GM12878 (cell line): ENCODE measurements around the gene UBC. TPM values are rescaled to one million over a fixed set of nuclear protein-coding genes. Genes with fewer than 3 reads are reported as not detected.
A peak's percentile ranks its signal among the peaks of the same experiment; 100 is the strongest.

Source experiments
- CTCF ChIP-seq, 3 experiments: IDR thresholded peaks in 2 of 3; conservative IDR thresholded peaks in 1 of 3; 2 replicates each; pipeline ENCODE4 v1.5.1; 2011; ENCODE audit warnings: low read depth in 3 of 3, low read length in 3 of 3, mild to moderate bottlenecking in 3 of 3, control low read depth in 2 of 3, moderate library complexity in 2 of 3, inconsistent platforms in 1 of 3, mixed read lengths in 1 of 3; ENCODE audit not compliant: control insufficient read depth in 2 of 3, insufficient read depth in 1 of 3; ENCODE audit errors: extremely low read depth in 1 of 3
- EGR1 ChIP-seq, 2 experiments: IDR thresholded peaks; 1 replicate in 1 of 2; 2 replicates in 1 of 2; pipeline ENCODE4 v1.6.1; 2011 to 2012; ENCODE audit warnings: low read depth in 2 of 2, low read length in 2 of 2, borderline replicate concordance in 1 of 2, mild to moderate bottlenecking in 1 of 2, moderate library complexity in 1 of 2
- JUNB ChIP-seq: IDR thresholded peaks from 2 replicates; pipeline ENCODE4 v1.6.1; 2016; ENCODE audit warnings: antibody characterized with exemption, mild to moderate bottlenecking
- JUND ChIP-seq: IDR thresholded peaks from 2 replicates; pipeline ENCODE4 v1.6.1; 2012; ENCODE audit warnings: low read depth, mild to moderate bottlenecking, low read length, improper control_type of control experiment, moderate library complexity
- MEF2A ChIP-seq: IDR thresholded peaks from 2 replicates; pipeline ENCODE4 v1.6.1; 2011; ENCODE audit warnings: low read depth, mild to moderate bottlenecking, low read length, moderate library complexity; ENCODE audit not compliant: insufficient read depth
- ZZZ3 ChIP-seq: IDR thresholded peaks from 2 replicates; pipeline ENCODE4 v1.6.1; 2011; ENCODE audit warnings: low read depth; ENCODE audit not compliant: control insufficient read depth, insufficient read length
- polyA plus RNA-seq, 11 experiments: library from polyadenylated mRNA; depleted of rRNA in 4 of 11; unstranded in 6 of 11; stranded (reverse) in 5 of 11; fragments of >200 nt; fragmentation: Nextera tagmentation in 4 of 11; fragmentation: Illumina TruSeq in 1 of 11; extraction: Ambion mirVana in 4 of 11; extraction: Trizol in 1 of 11; gene quantifications; 1 replicate in 1 of 11; 2 replicates in 10 of 11; pipeline versions ENCODE4 v1.2.1 to v1.2.3, GENCODE V29; 2011 to 2016; ENCODE audit warnings: inconsistent platforms in 2 of 11, missing spikeins in 2 of 11, low read depth in 1 of 11
- total RNA-seq, 4 experiments: library from RNA; depleted of rRNA in 3 of 4; stranded (reverse); fragments of >200 nt in 3 of 4; fragmentation: Illumina TruSeq in 1 of 4; extraction: Trizol in 1 of 4; gene quantifications; 2 replicates each; pipeline versions ENCODE4 v1.2.1 to v1.2.3, GENCODE V29; 2013 to 2021

Gene UBC
- total and polyA plus RNA-seq, 10 of the 15 experiments (the other 5 are each of a cell fraction or from before 2014, with no cell fraction given) = 653 to 1,666 (median 874) TPM

- 0 out of 2 replicates have a peak, but pooled peaks have one; percentile 10 for TF ChIP-seq MEF2A
- TF ChIP-seq ZZZ3 = no peak
- TF ChIP-seq CTCF (IDR thresholded peaks at IDR 0.05 in 2 of 3, conservative IDR thresholded peaks at IDR 0.05 in 1 of 3; ENCODE audit: control insufficient read depth in 2 of 3, extremely low read depth in 1 of 3, insufficient read depth in 1 of 3, low read depth in 3 of 3, low read length in 3 of 3) = peak; percentile 61 to 66 (median 63)
- TF ChIP-seq EGR1 (IDR thresholded peaks at IDR 0.05; ENCODE audit: borderline replicate concordance in 1 of 2, low read depth in 2 of 2, low read length in 2 of 2) = peak; percentile 23 to 93
- TF ChIP-seq JUND = peak; percentile 28; the same call in 1 of the 2 replicates
- no peak for TF ChIP-seq JUNB
Observed at GRCh38 chr12:124913474-124914391, 717 bp downstream of the UBC start (continued).
